HEK293 (cell line): Measurements from ENCODE around the gene RFX2.

Experiments
- CTCF ChIP-seq: fragments of 450-650 bp; formaldehyde crosslinking; IDR thresholded peaks from 2 replicates; pipeline ENCODE4 v1.5.1; 2016; ENCODE audit warnings: missing biosample characterization, missing genetic modification characterization
- ELK4 ChIP-seq: IDR thresholded peaks from 2 replicates; pipeline ENCODE4 v1.6.1; 2011; ENCODE audit warnings: mild to moderate bottlenecking, low read depth, low read length, borderline replicate concordance
- KLF16 ChIP-seq: fragments of 450-650 bp; formaldehyde crosslinking; IDR thresholded peaks from 2 replicates; pipeline ENCODE4 v1.5.1; 2017; ENCODE audit warnings: missing biosample characterization, missing genetic modification characterization
- MZF1 ChIP-seq: fragments of 450-650 bp; formaldehyde crosslinking; IDR thresholded peaks from 2 replicates; pipeline ENCODE4 v1.5.1; 2017; ENCODE audit warnings: missing biosample characterization, missing genetic modification characterization, borderline replicate concordance
- REST ChIP-seq: fragments of 450-650 bp; formaldehyde crosslinking; IDR thresholded peaks from 2 replicates; pipeline ENCODE4 v1.5.1; 2016; ENCODE audit warnings: missing biosample characterization, missing genetic modification characterization
- TSHZ1 ChIP-seq: fragments of 450-650 bp; formaldehyde crosslinking; IDR thresholded peaks from 2 replicates; pipeline ENCODE4 v1.5.1; 2016; ENCODE audit warnings: missing biosample characterization, missing genetic modification characterization, borderline replicate concordance
- ZEB2 ChIP-seq: fragments of 450-650 bp; formaldehyde crosslinking; IDR thresholded peaks from 2 replicates; pipeline ENCODE4 v1.5.1; 2016; ENCODE audit warnings: missing biosample characterization, missing genetic modification characterization
- ZNF169 ChIP-seq: fragments of 450-650 bp; formaldehyde crosslinking; IDR thresholded peaks from 2 replicates; pipeline ENCODE4 v1.5.1; 2016; ENCODE audit warnings: missing biosample characterization, missing genetic modification characterization
- ZNF175 ChIP-seq: fragments of 450-650 bp; formaldehyde crosslinking; IDR thresholded peaks from 2 replicates; pipeline ENCODE4 v1.5.1; 2016; ENCODE audit warnings: missing biosample characterization, missing genetic modification characterization
- ZNF18 ChIP-seq: fragments of 450-650 bp; formaldehyde crosslinking; IDR thresholded peaks from 2 replicates; pipeline ENCODE4 v1.5.1; 2016; ENCODE audit warnings: missing biosample characterization, missing genetic modification characterization
- ZNF239 ChIP-seq: fragments of 450-650 bp; formaldehyde crosslinking; IDR thresholded peaks from 2 replicates; pipeline ENCODE4 v1.5.1; 2016; ENCODE audit warnings: missing biosample characterization, missing genetic modification characterization
- ZNF311 ChIP-seq: fragments of 450-650 bp; formaldehyde crosslinking; IDR thresholded peaks from 2 replicates; pipeline ENCODE4 v1.5.1; 2017; ENCODE audit warnings: missing biosample characterization, missing genetic modification characterization, borderline replicate concordance
- ZNF398 ChIP-seq: fragments of 450-650 bp; formaldehyde crosslinking; IDR thresholded peaks from 2 replicates; pipeline ENCODE4 v1.5.1; 2017; ENCODE audit warnings: missing biosample characterization, missing genetic modification characterization
- ZNF580 ChIP-seq: fragments of 450-650 bp; formaldehyde crosslinking; IDR thresholded peaks from 2 replicates; pipeline ENCODE4 v1.5.1; 2016; ENCODE audit warnings: missing biosample characterization, missing genetic modification characterization
- ZNF621 ChIP-seq: fragments of 450-650 bp; formaldehyde crosslinking; IDR thresholded peaks from 2 replicates; pipeline ENCODE4 v1.5.1; 2017; ENCODE audit warnings: missing biosample characterization, missing genetic modification characterization
- ZNF654 ChIP-seq: fragments of 450-650 bp; formaldehyde crosslinking; IDR thresholded peaks from 2 replicates; pipeline ENCODE4 v1.5.1; 2016; ENCODE audit warnings: low read depth, missing biosample characterization, missing genetic modification characterization
- ZNF677 ChIP-seq: fragments of 450-650 bp; IDR thresholded peaks from 2 replicates; pipeline ENCODE4 v1.5.0; 2018; ENCODE audit warnings: missing biosample characterization, mild to moderate bottlenecking, missing genetic modification characterization, moderate library complexity
- ZSCAN30 ChIP-seq: fragments of 450-650 bp; IDR thresholded peaks from 2 replicates; pipeline ENCODE4 v1.5.1; 2018; ENCODE audit warnings: missing biosample characterization, mild to moderate bottlenecking, missing genetic modification characterization, moderate library complexity

Gene RFX2

GRCh38 chr19:6125571-6125989 lies 15.3 kb upstream of the RFX2 start (continued):
- TF ChIP-seq TSHZ1 (tag by site-specific recombination) = no peak
- peak; percentile 58 for TF ChIP-seq CTCF (tag by site-specific recombination)
- no peak for TF ChIP-seq REST (tag by site-specific recombination)
- no peak for TF ChIP-seq ZNF175 (tag by site-specific recombination)
- TF ChIP-seq ZSCAN30 (tag by site-specific recombination) = peak; percentile 32; the same call in 1 of the 2 replicates
- no peak for TF ChIP-seq ZNF580 (tag by site-specific recombination)
- no peak for TF ChIP-seq ZEB2 (tag by site-specific recombination)
- no peak for TF ChIP-seq KLF16 (tag by site-specific recombination)
- TF ChIP-seq ZNF311 (tag by site-specific recombination) = no peak
- TF ChIP-seq ZNF169 (tag by site-specific recombination) = no peak
- TF ChIP-seq MZF1 (tag by site-specific recombination) = peak; percentile 67; the same call in 1 of the 2 replicates
- no peak for TF ChIP-seq ZNF621 (tag by site-specific recombination)
- TF ChIP-seq ZNF398 (tag by site-specific recombination) = no peak
- TF ChIP-seq ZNF677 = no peak
- TF ChIP-seq ZNF18 (tag by site-specific recombination) = no peak
- no peak for TF ChIP-seq ZNF239
- peak; percentile 82 for TF ChIP-seq ZNF654
- no peak for TF ChIP-seq ELK4
